Erythroblast (primary cell): ENCODE data around the gene ZNF688.
A peak's percentile ranks its signal among the peaks of the same experiment; 100 is the strongest.

Experiments
- DNase-seq, 2 experiments: peaks; one replicate each; lab custom pipeline; 2025; lab: John Stamatoyannopoulos, UW
- GATA1 ChIP-seq: IDR thresholded peaks from 2 replicates; pipeline ENCODE4 v1.6.1; 2011; ENCODE audit warnings: low read depth, mild to moderate bottlenecking, control low read depth, low read length, moderate library complexity
- POLR2A ChIP-seq: IDR thresholded peaks from 2 replicates; pipeline ENCODE4 v1.6.1; 2011; ENCODE audit warnings: mild to moderate bottlenecking, low read length

Gene ZNF688

DNA sequence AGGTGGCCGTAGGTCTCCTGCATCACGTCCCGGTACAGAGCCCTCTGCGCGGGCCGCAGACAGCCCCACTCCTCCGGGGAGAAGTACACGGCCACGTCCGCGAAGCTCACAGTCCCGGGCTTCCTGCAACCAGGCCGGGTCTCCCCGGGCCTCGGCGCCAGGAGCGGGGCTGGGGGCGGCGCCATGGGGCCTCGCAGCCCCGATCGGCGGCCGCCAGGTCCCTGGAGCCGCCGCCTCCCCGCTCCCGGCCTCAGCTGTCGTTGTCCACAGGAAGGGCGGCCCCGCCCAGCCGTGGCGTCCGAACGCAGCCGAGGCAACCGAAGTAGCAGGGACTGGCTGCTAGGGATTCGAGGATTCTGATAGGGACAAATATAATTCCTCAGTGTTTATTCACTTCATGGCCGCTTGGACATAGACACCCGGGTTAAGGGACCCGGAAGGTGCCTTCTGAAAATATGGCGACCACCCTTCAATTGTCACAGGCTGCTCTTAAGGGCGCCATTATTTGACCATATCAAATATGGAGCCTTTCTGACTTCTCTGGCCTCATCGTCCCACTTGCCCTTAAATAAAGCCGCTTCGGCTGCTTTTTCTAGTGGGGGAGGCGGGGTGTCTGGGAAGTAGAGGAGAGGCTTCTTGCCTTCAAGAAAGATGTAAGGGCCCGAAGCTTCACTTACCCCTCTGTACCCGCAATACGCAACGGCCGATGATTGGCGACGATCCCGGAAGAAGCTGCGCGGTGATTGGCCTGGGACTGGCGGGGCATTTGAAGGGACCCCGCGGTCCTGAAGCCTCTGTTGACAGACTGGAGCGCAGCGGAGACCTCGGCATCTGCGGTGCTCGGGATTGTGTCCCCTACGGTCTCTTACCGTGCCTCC is at the start of gene ZNF688:
Gene ZNF688, minus strand, starts transcription at position 270 of the 878 bp plus-strand sequence. Its CDS starts 85 bp downstream, at position 185.
- TF ChIP-seq GATA1: no peak
- peak; percentile 84 for TF ChIP-seq POLR2A
- peak; percentile 96 to 97 for DNase-seq

DNA sequence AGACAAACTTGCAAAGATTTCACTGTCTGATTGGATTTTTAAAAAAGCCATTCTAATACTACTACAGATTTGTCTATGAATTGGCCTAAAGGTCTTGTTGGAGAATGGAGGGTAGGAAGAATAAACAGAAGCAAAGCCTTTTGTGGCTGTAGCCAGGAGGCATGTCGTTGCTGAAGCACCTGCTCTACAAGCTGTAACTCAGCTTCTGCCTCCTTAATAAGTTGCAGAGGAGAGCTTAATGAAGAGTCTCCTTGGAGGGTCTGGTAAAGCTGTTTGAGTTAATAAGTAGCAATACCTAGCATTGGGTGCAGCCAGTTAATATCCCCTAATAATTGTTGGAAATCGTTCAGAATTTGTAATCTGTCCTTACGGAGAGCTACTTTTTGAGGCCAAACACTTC is 48.7 kb upstream of the ZNF688 start:
- no peak for TF ChIP-seq POLR2A
- no peak for TF ChIP-seq GATA1
- no peak for DNase-seq

DNA sequence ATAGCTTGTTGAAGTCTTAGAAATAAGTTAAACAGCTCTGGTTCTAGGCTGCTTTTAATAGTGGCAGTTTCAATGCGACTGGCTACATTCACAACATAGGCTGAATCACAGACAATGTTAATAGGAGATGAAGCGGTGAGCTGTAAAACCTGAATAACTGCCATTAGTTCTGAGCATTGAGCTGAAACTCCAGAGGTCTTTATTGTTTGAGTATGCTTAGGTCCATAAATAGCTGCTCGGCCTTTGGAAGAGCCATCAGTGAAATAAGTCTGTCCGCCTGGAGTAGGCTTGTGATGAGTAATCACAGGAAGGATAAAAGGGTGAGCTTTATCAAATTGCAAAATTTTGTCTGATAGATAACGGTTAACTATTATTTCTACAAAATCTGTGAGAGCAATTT is 48.1 kb upstream of the ZNF688 start:
- DNase-seq: no peak
- TF ChIP-seq GATA1 (no peak), POLR2A (no peak)

DNA sequence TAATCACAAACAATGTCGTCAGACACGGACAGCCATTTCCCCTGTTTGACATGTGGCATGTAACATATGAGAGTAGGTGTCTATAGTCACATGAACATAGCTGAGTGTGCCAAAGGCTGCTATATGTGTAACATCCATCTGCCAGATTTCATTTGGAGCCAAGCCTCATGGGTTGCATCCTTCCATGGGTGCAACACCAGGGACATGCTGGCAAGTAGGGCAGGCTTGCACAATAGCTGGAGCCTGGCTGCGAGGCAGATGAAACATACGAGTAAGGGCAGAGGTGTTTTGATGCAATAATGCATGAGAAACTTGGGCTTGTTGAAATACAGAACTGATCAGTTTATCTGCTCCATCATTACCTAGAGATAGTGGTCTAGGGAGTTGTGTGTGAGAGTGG is 47.7 kb upstream of the ZNF688 start:
- DNase-seq: no peak
- TF ChIP-seq POLR2A (no peak), GATA1 (no peak)

DNA sequence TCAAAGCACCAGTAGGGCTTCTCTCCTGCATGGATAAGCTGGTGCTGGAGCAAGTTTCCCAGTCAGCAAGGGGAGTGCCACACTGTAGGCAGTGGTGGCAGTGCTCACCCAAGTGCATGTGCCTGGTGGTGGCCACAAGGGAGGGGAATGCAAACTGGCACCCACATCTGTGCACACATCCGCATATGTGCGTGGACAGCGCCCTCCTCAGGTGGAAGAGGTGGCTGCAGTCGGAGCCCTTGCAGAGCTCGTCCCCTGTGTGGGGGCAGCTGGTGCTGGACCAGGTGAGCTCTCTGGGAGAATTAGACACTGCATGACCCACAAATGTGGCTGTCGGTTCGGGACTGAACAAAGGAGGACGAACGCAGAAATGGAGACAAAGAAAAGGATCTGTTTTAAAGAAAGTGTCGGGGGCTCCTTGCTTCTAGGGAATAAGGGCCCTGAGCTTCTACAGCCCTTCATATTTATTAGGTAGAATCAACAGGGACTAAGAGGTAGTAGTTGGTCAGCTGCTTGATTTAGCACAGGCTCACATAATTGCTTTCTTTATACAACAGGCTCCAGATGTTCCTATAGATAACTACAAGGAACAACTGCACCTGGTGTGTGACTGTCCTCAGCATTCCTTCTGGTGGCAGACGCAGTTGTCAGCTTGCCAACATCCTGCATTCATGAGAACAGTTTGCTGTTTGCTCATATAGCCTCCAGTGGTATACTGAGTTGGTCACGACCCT is 44.0 kb upstream of the ZNF688 start:
- DNase-seq: peak; percentile 71 to 73
- TF ChIP-seq GATA1 (no peak), POLR2A (no peak)

DNA sequence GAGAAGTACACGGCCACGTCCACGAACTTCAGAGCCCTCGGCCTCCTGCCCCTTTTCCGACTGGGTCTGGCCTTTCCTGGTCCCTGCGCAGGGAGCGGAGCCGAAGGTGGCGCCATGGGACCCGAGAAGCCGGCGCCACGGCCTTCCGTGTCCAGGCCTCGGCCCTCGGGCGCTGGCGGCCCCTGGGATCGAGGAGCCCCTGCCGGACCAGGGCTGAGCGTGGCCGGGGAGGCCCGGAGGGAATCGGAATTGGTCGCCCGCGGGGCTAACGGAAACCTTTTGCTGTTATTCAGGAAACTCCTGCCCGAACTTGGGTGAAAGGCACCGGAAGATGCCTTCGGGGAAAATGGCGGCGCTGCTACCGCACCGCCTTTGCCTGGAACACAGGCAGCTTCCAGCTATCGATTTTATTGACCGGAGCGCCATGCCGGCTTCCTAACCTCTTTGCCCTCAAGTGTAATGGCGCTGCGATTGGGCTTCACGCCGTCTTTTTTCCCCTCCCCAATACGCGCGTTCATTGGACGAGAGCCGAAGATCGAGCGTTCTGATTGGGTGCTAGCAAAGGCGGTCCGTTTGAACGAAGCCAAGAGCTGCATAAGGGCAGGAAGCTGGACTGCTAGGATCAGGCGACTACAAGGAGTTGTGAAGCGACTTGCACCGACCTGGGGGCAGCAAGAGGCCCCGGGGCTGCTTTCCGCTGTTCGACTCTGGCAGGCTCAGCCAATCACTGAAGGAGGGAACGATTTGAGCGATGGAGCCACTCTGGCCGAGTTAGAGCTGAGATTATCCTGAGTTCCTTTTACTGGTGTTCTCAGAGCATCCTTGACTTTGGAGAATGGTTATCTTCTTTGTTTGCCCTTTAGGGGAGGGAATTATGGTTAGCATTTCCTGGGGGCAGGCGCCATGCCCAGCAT is 38.7 kb upstream of the ZNF688 start, which contains the start of gene ZNF689:
Gene ZNF689, minus strand, starts transcription at position 464 of the 914 bp plus-strand sequence. Its CDS starts 348 bp downstream, at position 116.
- no peak for TF ChIP-seq GATA1
- peak; percentile 79 for TF ChIP-seq POLR2A
- peak; percentile 97 to 98 for DNase-seq

DNA sequence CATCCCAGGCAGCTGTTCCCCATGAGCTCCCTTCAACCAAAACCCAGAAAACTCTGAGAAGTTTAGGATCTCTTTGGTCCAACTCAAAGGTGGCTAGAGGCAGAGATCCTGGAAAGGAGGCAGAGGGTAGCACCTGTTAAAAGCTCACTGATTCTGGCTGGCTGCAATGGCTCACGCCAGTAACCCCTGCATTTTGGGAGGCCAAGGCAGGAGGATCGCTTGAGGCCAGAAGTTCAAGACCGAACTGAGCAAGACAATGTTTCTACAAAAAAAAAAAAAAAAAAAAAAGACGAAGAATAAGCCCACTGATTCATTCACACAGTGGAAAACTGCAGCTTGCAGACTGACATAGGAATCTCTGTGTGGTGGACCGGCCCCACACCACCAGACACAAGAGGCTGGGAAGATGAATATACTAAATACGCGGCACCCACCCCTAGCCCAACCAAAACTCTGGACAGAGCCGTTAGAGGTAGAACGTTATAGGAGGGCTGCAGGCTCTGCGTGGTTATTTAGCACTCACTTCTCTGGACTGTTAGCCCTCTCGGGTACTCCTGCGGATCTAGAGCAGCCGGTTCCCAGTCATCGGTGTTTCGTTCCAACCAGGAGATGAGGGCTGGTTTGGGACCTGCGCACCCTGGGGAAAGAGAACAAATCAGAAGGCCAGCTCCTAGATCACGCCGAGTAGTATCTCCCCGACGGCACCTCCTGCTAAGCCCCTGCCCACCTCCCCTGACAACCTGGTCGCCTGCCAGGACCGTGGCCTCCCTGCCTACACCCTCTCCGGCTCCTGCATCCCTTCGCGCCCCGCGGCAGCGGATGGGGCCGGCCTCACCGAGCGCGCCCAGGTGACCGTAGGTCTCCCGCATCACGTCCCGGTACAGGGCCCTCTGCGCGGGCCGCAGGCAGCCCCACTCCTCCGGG is 37.8 kb upstream of the ZNF688 start:
- DNase-seq: peak; percentile 72 to 81
- TF ChIP-seq GATA1: no peak
- TF ChIP-seq POLR2A: no peak

DNA sequence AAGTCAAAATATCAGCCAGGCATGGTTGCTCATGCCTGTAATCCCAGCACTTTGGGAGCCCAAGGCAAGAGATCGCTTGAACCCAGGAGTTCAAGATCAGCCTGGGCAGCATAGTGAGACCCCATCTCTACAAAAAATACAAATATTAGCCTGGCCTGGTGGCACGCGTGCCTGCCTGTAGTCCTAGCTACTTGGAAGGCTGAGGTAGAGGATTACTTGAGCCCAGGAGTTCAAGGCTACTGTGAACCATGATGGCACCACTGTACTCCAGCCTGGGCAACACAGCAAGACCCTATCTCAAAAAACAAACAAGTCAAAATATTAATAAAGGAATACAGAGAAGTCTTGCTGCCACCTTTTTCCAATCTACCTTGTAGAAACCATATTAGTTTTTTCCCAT is 34.5 kb upstream of the ZNF688 start:
- TF ChIP-seq GATA1: no peak

DNA sequence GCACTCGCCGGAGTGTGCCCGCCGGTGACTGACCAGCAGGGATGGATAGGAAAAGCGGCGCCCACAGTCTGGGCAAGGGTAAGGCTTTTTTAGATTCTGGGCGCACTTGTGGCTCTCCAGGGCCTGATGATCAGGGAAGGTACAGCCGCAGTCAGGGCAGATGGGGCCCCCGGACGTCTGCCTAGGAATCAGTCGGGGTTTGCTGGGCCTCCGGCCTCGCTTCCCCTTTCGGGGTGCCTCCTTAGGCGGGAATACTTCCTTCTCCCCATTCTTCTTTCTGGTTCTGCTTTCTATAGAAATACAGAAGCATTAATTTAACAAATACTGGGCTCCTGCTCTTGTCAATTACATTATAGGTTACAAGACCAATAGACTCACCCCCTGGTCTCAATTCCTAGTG is 33.6 kb upstream of the ZNF688 start:
- no peak for TF ChIP-seq POLR2A
- no peak for TF ChIP-seq GATA1
- no peak for DNase-seq

More for the DNA sequence above, 34.5 kb upstream of the ZNF688 start:
- DNase-seq: no peak

DNA sequence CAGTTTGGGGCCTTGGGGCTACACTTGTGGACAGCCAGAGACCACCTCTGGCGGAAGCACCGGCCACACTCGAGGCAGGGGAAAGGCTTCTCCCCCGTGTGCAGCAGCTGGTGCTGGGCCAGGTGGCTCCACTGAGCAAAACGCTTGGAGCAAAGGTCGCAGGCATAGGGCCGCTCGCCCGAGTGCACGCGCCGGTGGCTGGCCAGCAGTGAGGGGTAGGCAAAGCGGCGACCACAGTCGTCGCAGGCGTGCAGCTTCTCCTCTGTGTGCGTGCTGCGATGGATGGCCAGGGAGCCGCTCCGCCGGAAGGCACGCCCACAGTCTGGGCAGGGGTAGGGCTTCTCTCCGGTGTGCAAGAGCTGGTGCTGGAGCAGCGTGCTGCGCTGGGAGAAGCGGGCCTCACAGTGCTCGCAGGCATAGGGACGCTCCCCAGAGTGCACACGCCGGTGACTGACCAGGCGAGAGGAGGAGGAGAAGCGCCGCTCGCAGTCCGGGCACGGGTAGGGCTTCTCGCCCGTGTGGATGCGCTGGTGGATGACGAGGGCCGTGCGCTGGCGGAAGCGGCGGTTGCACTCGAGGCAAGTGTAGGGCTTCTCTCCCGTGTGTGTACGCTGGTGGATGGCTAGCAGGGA is 32.9 kb upstream of the ZNF688 start:
- DNase-seq: no peak
- TF ChIP-seq POLR2A (no peak), GATA1 (no peak)

DNA sequence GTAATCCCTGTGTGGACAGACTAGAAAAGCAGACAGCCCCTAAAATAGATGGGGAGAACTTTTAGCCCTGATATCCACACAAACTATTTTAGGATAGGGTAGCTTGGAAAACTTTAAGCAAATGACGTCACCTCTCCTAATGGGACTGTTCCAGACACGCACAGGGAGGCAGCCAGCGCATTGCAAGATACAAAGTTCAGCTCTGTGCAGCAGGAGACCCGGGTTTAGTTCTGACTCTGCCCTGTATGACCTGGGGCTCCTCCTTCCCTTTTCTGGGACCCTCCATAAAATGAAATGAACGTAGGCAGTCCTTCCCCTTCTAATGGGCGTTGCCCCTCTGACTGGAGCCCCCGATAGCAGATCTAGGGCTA is 32.4 kb upstream of the ZNF688 start:
- no peak for TF ChIP-seq GATA1
- no peak for TF ChIP-seq POLR2A
- DNase-seq: no peak
